ENCODE results near the gene OSBPL5. TPM values are rescaled to one million over a fixed set of nuclear protein-coding genes. Genes with fewer than 3 reads are reported as not detected.

OSBPL5 gene
- total RNA-seq, 1 donor from 2014 or later: 31.4 TPM

GRCh38 chr11:3107608-3108182 lies 57.4 kb downstream of the OSBPL5 start:
- Mint-ChIP-seq H3K27ac (ENCODE audit: unreplicated experiment) (no peak overlapping the region), H3K4me1 (no peaks in the 10 kb centered on the region), H3K27me3 (ENCODE audit: low read depth) (no peaks in the 10 kb centered on the region), H3K36me3 (ENCODE audit: low read depth) (peaks cover 23% of the 10 kb centered on the region), H3K4me3 (no peak overlapping the region), H3K9me3 (peaks cover 5% of the 10 kb centered on the region)
- no peak for TF ChIP-seq CTCF (conservative IDR thresholded peaks at IDR 0.05)
- DNase-seq (ENCODE audit: low read depth, low spot score): no peak

- peak overlapping the region; percentile 85 for H3K27ac Mint-ChIP-seq (ENCODE audit: unreplicated experiment)
- peaks cover 15% of the 10 kb centered on the region for H3K36me3 Mint-ChIP-seq (ENCODE audit: low read depth)
- DNase-seq (ENCODE audit: low read depth, low spot score): no peak
- no peaks in the 10 kb centered on the region for H3K4me1 Mint-ChIP-seq
- peaks cover 3% of the 10 kb centered on the region for H3K9me3 Mint-ChIP-seq
- no peaks in the 10 kb centered on the region for H3K27me3 Mint-ChIP-seq (ENCODE audit: low read depth)
- H3K4me3 Mint-ChIP-seq: no peak overlapping the region
- no peak for TF ChIP-seq CTCF (conservative IDR thresholded peaks at IDR 0.05)
These were observed 58.2 kb downstream of the OSBPL5 start for GRCh38 chr11:3106736-3107524.

- Mint-ChIP-seq H3K27me3 (ENCODE audit: low read depth) (no peaks in the 10 kb centered on the region), H3K9me3 (no peaks in the 10 kb centered on the region), H3K36me3 (ENCODE audit: low read depth) (peaks cover 7% of the 10 kb centered on the region), H3K27ac (ENCODE audit: unreplicated experiment) (peak overlapping the region; percentile 85), H3K4me1 (no peaks in the 10 kb centered on the region), H3K4me3 (no peak overlapping the region)
- TF ChIP-seq CTCF (conservative IDR thresholded peaks at IDR 0.05): no peak
- DNase-seq (ENCODE audit: low read depth, low spot score): no peak
These were observed 59.0 kb downstream of the OSBPL5 start for GRCh38 chr11:3105791-3106735.

- no peak for TF ChIP-seq CTCF (conservative IDR thresholded peaks at IDR 0.05)
- Mint-ChIP-seq H3K27me3 (ENCODE audit: low read depth) (no peaks in the 10 kb centered on the region), H3K27ac (ENCODE audit: unreplicated experiment) (no peak overlapping the region), H3K4me3 (no peak overlapping the region), H3K9me3 (no peaks in the 10 kb centered on the region), H3K36me3 (ENCODE audit: low read depth) (no peaks in the 10 kb centered on the region), H3K4me1 (no peaks in the 10 kb centered on the region)
- no peak for DNase-seq (ENCODE audit: low read depth, low spot score)
These were observed 59.9 kb downstream of the OSBPL5 start for GRCh38 chr11:3104961-3105790.
